HuH-7 (cell line): ENCODE data around the gene ITGB1BP1.
"Not testable (repeated sequence)": the region's sequence is repeated elsewhere in the genome, so short reads cannot be mapped to it uniquely, and the experiment has no call there.

Experiments
- DNase-seq: peaks from one replicate; pipeline ENCODE4 v3.0.0; 2011; ENCODE audit warnings: low spot score

Gene ITGB1BP1

DNA sequence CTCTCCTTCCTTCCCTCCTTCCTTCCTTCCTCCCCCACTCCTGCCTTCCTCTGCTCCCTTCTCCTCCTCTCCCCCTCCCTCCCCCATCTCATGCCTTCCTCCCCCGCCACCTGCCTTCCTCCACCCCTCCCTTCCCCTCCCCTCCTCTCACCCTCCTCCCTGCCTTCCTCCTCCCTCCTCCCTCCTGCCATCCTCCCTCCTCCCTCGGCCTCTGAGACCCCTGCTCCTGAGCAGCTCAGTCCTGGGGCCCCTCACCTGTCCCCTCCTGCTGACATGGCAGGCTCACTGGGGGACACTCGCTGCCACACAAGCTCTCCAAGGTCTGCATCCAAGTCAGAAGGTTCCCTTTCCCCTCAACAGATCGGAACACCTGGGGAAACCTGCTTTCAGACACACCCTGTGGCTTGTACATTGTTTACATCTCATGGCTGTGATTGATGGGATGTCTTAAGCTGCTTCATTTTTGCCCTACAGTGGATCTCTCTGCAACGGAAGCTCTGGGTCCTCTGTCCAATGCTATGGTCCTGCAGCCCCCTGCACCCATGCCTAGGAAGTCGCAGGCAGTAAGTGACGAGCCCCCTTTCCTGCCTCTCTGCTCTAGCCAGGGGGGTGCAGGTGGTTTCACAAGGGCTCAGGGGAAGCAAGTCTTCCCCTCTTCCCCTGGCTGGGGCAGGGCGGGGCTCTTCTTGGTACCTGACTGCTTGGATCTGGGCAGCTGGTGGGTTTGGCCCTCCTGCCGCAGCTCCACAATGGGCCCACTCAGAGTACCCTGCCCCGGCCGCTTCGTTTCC is 22.9 kb downstream of the ITGB1BP1 start:
- DNase-seq, result no peak

GRCh38 chr2:9398881-9399780 is 24.2 kb downstream of the ITGB1BP1 start:
- no peak for DNase-seq

GRCh38 chr2:9398251-9398650 is 25.1 kb downstream of the ITGB1BP1 start:
- DNase-seq, result not testable (repeated sequence)

- DNase-seq, result no peak
Observed at GRCh38 chr2:9397201-9397600, 26.1 kb downstream of the ITGB1BP1 start.

- DNase-seq, result no peak
Observed at GRCh38 chr2:9394816-9395215, 28.5 kb downstream of the ITGB1BP1 start.

- no peak for DNase-seq
Observed at GRCh38 chr2:9392898-9393765, 30.2 kb downstream of the ITGB1BP1 start.

- DNase-seq, result no peak
Observed at GRCh38 chr2:9391961-9392720, 31.2 kb downstream of the ITGB1BP1 start.

DNA sequence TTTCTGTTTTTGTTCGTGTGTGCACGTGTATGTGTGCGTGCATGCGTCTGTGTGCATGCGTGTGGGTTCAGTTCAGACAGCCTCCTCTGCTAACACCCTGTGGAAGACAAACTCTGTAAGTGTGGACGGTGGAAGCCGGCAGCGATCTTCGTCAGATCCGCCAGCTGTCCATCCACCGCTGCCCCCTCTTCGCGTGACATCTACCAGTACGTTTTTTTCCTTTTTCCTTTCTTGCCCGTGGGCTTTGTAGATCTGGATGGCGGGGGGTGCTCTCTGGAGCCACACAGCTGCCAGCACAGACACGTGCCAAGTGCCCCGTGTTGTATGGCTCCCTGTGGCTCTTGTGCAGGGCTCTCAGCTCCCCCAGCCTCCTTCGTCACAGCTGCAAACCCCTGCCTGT is 32.3 kb downstream of the ITGB1BP1 start:
- no peak for DNase-seq

GRCh38 chr2:9390151-9390850 is 33.0 kb downstream of the ITGB1BP1 start:
- DNase-seq, result no peak

DNA sequence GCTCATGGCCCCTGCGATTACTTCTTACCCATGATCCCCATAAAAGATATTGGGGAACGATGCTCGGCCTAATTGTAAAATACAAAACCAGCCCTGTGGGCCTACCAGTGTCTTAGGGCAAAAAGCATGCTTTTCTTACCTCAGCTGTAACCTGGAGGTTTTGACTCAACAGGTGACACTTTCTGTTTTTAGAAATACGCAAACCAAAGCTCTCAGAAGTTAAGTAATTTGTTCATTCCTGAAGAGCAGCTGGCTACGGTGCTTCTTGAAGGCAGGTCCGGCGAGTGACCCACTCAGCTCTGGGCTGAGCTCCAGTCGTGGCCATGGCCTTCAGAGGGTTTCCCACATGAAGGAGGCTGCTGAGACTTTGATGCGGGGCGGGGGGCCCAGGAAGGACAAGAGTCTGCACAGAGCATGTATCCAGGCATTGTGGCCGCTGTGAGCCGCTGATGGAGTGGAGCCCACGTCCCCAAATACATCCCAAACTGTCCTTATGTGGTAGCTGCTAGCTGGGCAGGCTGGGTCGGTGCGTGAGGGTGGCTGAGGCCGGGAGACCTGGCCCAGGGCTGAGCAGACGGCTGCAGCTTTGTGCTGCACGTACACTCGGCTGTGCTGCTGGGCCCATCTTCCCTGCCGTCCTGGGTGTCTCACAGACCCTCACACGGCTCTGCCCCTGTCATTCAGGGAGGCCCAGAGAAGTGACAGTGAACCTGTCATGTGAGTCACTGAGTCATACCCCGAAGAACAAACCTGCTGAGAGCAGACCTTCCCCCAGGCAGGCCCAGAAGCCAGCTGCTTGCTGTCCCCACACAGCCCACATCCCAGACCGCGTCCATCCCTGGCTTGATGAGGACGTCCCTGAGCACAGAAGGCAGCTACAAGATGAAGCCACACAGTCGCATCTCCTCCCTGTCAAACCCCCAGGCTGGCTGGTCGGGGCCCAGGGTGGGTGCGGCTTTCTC is 34.1 kb downstream of the ITGB1BP1 start:
- DNase-seq, result no peak

DNA sequence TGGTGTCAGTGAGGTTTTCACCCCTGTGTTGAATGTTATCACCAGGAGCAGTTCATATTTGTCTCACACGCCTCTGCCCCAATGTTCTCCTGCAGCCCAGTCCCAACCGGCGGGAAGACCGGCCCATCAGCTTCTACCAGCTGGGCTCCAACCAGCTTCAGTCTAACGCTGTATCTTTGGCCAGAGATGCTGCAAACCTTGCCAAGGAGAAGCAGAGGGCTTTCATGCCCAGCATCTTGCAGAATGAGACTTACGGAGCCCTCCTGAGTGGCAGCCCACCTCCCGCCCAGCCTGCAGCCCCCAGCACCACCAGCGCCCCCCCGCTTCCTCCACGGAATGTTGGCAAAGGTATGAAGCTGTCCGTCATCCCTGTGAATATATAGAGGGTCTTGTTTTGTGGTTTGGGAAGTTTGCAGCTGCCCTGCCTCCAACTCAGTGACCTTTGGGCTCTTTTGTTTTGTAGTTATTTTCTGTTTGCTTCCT is 35.1 kb downstream of the ITGB1BP1 start:
- DNase-seq, result no peak

- DNase-seq, result no peak
Observed at GRCh38 chr2:9385841-9386240, 37.5 kb downstream of the ITGB1BP1 start.

GRCh38 chr2:9384521-9384920 is 38.8 kb downstream of the ITGB1BP1 start:
- no peak for DNase-seq

- no peak for DNase-seq
Observed at GRCh38 chr2:9382604-9383235, 40.6 kb downstream of the ITGB1BP1 start.

GRCh38 chr2:9380702-9381628 is 42.4 kb downstream of the ITGB1BP1 start:
- DNase-seq, result no peak

DNA sequence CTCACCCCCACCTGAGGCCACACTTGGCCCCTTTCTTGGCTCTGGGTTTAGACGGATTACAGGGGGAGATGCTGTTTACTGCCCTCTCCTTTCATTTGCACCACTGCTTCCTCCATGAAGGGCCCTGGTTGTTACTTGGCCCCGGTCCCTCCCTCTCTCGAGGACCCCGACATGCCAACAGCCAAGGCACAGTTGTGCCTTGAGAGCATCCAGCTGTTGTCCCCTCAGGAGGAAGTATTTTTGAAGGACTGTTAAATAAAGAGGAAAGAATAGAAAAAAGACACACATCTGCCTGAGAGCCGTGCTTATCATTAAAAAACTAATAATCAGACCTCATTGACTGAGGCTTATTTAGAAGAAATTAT is 44.0 kb downstream of the ITGB1BP1 start:
- DNase-seq, result no peak

DNA sequence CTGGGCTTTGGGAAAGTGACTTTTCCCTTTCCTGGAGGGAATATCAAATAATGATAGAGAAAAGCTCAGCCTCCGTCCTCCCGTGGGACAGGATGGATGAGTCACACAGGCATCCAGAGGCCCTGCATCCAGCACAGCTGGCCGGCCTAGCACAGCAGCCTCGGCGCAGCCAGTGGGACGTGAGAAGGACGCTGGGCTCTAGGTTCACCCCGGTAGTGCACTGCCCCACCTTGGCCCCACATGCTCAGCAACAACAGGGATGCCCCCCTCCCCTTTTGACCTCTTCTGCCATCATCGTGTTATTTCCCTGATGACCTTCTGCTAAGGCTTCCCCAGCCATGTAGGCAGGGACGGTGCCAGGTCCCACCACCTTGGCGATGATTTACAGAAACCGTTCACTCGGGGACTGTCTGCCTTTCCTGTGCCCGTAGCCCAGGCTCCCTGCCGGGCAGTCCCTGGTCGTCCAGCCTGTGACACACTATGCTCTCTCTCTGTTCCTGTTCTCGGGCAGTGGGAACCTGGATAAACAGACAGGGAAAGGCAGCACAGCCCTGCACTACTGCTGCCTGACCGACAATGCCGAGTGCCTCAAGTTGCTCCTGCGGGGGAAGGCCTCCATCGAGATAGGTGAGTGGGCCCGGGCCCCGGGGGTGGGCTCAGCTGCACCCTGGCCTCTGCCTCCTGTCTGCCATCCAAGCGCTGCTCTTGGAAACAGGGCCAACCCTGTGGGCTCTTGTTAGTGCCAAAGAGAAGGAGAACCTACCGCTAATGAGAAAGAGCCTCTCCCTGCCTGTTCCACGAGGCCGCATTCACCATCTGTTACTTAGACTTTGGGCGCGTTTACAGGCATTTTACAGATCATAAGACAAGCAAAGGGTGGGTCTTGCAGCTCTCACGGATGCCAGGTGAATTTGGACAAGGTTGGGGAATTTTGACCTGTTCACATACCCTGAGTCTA is 44.6 kb downstream of the ITGB1BP1 start:
- no peak for DNase-seq
